Measurements from ENCODE around the gene TAS1R3. TPM values are rescaled to one million over a fixed set of nuclear protein-coding genes. Genes with fewer than 3 reads are reported as not detected.

TAS1R3 gene
- total RNA-seq, 1 donor from 2014 or later: 0.34 TPM

- peak overlapping the region; percentile 76 for H3K4me3 Mint-ChIP-seq
- no peak overlapping the region for H3K27ac Mint-ChIP-seq
- no peaks in the 10 kb centered on the region for H3K9me3 Mint-ChIP-seq
- no peaks in the 10 kb centered on the region for H3K27me3 Mint-ChIP-seq (ENCODE audit: insufficient read depth)
- H3K4me1 Mint-ChIP-seq (ENCODE audit: low read depth): peaks cover 20% of the 10 kb centered on the region
- no peak for DNase-seq (ENCODE audit: low spot score)
- intact Hi-C loops (cut with micrococcal nuclease): no loop called here
- peaks cover 3% of the 10 kb centered on the region for H3K36me3 Mint-ChIP-seq (ENCODE audit: low read depth)
Measured at GRCh38 chr1:1325288-1326074, 5.6 kb upstream of the TAS1R3 start.

- H3K27ac Mint-ChIP-seq: peak overlapping the region; percentile 29
- H3K4me1 Mint-ChIP-seq (ENCODE audit: low read depth): peaks cover 20% of the 10 kb centered on the region
- no peak for DNase-seq (ENCODE audit: low spot score)
- H3K36me3 Mint-ChIP-seq (ENCODE audit: low read depth): peaks cover 3% of the 10 kb centered on the region
- H3K4me3 Mint-ChIP-seq: peak overlapping the region; percentile 76
- no peaks in the 10 kb centered on the region for H3K9me3 Mint-ChIP-seq
- intact Hi-C loops (cut with micrococcal nuclease): no loop called here
- no peaks in the 10 kb centered on the region for H3K27me3 Mint-ChIP-seq (ENCODE audit: insufficient read depth)
Measured at GRCh38 chr1:1326075-1326605, 4.9 kb upstream of the TAS1R3 start.

GRCh38 chr1:1327291-1327690, 3.8 kb upstream of the TAS1R3 start:
- H3K9me3 Mint-ChIP-seq: no peaks in the 10 kb centered on the region
- peaks cover 3% of the 10 kb centered on the region for H3K36me3 Mint-ChIP-seq (ENCODE audit: low read depth)
- intact Hi-C loops (cut with micrococcal nuclease): no loop called here
- H3K27ac Mint-ChIP-seq: no peak overlapping the region
- H3K4me3 Mint-ChIP-seq: no peak overlapping the region
- H3K4me1 Mint-ChIP-seq (ENCODE audit: low read depth): peaks cover 16% of the 10 kb centered on the region
- H3K27me3 Mint-ChIP-seq (ENCODE audit: insufficient read depth): no peaks in the 10 kb centered on the region
- no peak for DNase-seq (ENCODE audit: low spot score)

GRCh38 chr1:1328254-1328653, 2.8 kb upstream of the TAS1R3 start:
- H3K36me3 Mint-ChIP-seq (ENCODE audit: low read depth): peaks cover 2% of the 10 kb centered on the region
- H3K4me3 Mint-ChIP-seq: no peak overlapping the region
- intact Hi-C loops (cut with micrococcal nuclease): no loop called here
- no peak overlapping the region for H3K27ac Mint-ChIP-seq
- no peaks in the 10 kb centered on the region for H3K27me3 Mint-ChIP-seq (ENCODE audit: insufficient read depth)
- peaks cover 16% of the 10 kb centered on the region for H3K4me1 Mint-ChIP-seq (ENCODE audit: low read depth)
- H3K9me3 Mint-ChIP-seq: no peaks in the 10 kb centered on the region
- no peak for DNase-seq (ENCODE audit: low spot score)

GRCh38 chr1:1329304-1330210, 1.5 kb upstream of the TAS1R3 start:
- intact Hi-C loops (cut with micrococcal nuclease): no loop called here
- no peak overlapping the region for H3K4me3 Mint-ChIP-seq
- no peaks in the 10 kb centered on the region for H3K36me3 Mint-ChIP-seq (ENCODE audit: low read depth)
- H3K4me1 Mint-ChIP-seq (ENCODE audit: low read depth): peaks cover 11% of the 10 kb centered on the region
- no peak for DNase-seq (ENCODE audit: low spot score)
- H3K27me3 Mint-ChIP-seq (ENCODE audit: insufficient read depth): no peaks in the 10 kb centered on the region
- H3K9me3 Mint-ChIP-seq: no peaks in the 10 kb centered on the region
- H3K27ac Mint-ChIP-seq: no peak overlapping the region

GRCh38 chr1:1330366-1331067, 563 bp upstream of the TAS1R3 start:
- H3K9me3 Mint-ChIP-seq: no peaks in the 10 kb centered on the region

GRCh38 chr1:1332031-1332755, 1.1 kb downstream of the TAS1R3 start:
- Mint-ChIP-seq H3K9me3 (no peaks in the 10 kb centered on the region), H3K4me3 (no peak overlapping the region), H3K27me3 (ENCODE audit: insufficient read depth) (no peaks in the 10 kb centered on the region), H3K4me1 (ENCODE audit: low read depth) (no peaks in the 10 kb centered on the region), H3K27ac (no peak overlapping the region), H3K36me3 (ENCODE audit: low read depth) (no peaks in the 10 kb centered on the region)
- intact Hi-C loops (cut with micrococcal nuclease): no loop called here
- no peak for DNase-seq (ENCODE audit: low spot score)

More at GRCh38 chr1:1330366-1331067, 563 bp upstream of the TAS1R3 start:
- intact Hi-C loops (cut with micrococcal nuclease): no loop called here
- no peak overlapping the region for H3K4me3 Mint-ChIP-seq
- no peaks in the 10 kb centered on the region for H3K27me3 Mint-ChIP-seq (ENCODE audit: insufficient read depth)
- peaks cover 11% of the 10 kb centered on the region for H3K4me1 Mint-ChIP-seq (ENCODE audit: low read depth)
- no peak for DNase-seq (ENCODE audit: low spot score)
- no peak overlapping the region for H3K27ac Mint-ChIP-seq
- no peaks in the 10 kb centered on the region for H3K36me3 Mint-ChIP-seq (ENCODE audit: low read depth)

GRCh38 chr1:1332774-1333480, 1.8 kb downstream of the TAS1R3 start:
- no peaks in the 10 kb centered on the region for H3K4me1 Mint-ChIP-seq (ENCODE audit: low read depth)
- intact Hi-C loops (cut with micrococcal nuclease): no loop called here
- no peak overlapping the region for H3K4me3 Mint-ChIP-seq
- H3K27ac Mint-ChIP-seq: no peak overlapping the region
- no peak for DNase-seq (ENCODE audit: low spot score)
- no peaks in the 10 kb centered on the region for H3K27me3 Mint-ChIP-seq (ENCODE audit: insufficient read depth)
- H3K36me3 Mint-ChIP-seq (ENCODE audit: low read depth): no peaks in the 10 kb centered on the region
- H3K9me3 Mint-ChIP-seq: no peaks in the 10 kb centered on the region

- H3K27ac Mint-ChIP-seq: no peak overlapping the region
- H3K36me3 Mint-ChIP-seq (ENCODE audit: low read depth): no peaks in the 10 kb centered on the region
- H3K4me1 Mint-ChIP-seq (ENCODE audit: low read depth): no peaks in the 10 kb centered on the region
- DNase-seq (ENCODE audit: low spot score): no peak
- H3K9me3 Mint-ChIP-seq: no peaks in the 10 kb centered on the region
- H3K27me3 Mint-ChIP-seq (ENCODE audit: insufficient read depth): no peaks in the 10 kb centered on the region
- intact Hi-C loops (cut with micrococcal nuclease): no loop called here
- no peak overlapping the region for H3K4me3 Mint-ChIP-seq
Measured at GRCh38 chr1:1333551-1334241, 2.6 kb downstream of the TAS1R3 start.

- no peak overlapping the region for H3K27ac Mint-ChIP-seq
- no peak for DNase-seq (ENCODE audit: low spot score)
- H3K27me3 Mint-ChIP-seq (ENCODE audit: insufficient read depth): no peaks in the 10 kb centered on the region
- no peaks in the 10 kb centered on the region for H3K4me1 Mint-ChIP-seq (ENCODE audit: low read depth)
- no peaks in the 10 kb centered on the region for H3K9me3 Mint-ChIP-seq
- no peak overlapping the region for H3K4me3 Mint-ChIP-seq
- intact Hi-C loops (cut with micrococcal nuclease): no loop called here
- no peaks in the 10 kb centered on the region for H3K36me3 Mint-ChIP-seq (ENCODE audit: low read depth)
Measured at GRCh38 chr1:1334835-1335234, 3.8 kb downstream of the TAS1R3 start.

- no peak overlapping the region for H3K27ac Mint-ChIP-seq
- intact Hi-C loops (cut with micrococcal nuclease): no loop called here
- no peaks in the 10 kb centered on the region for H3K4me1 Mint-ChIP-seq (ENCODE audit: low read depth)
- no peaks in the 10 kb centered on the region for H3K27me3 Mint-ChIP-seq (ENCODE audit: insufficient read depth)
- no peaks in the 10 kb centered on the region for H3K9me3 Mint-ChIP-seq
- no peak for DNase-seq (ENCODE audit: low spot score)
- H3K36me3 Mint-ChIP-seq (ENCODE audit: low read depth): no peaks in the 10 kb centered on the region
- no peak overlapping the region for H3K4me3 Mint-ChIP-seq
Measured at GRCh38 chr1:1335283-1335682, 4.2 kb downstream of the TAS1R3 start.

Measured in activated T-helper 1 cell treated with anti-CD3 and anti-CD28 coated beads, Interleukin-12 subunit alpha, Interleukin-12 subunit beta, Interleukin-2, Interleukin-4 antibody, amounts not matched to agents 30 ng/mL and 10 ng/mL and 1 ng/mL, durations not matched to agents 14 hours and 24 hours and 36 hours (primary cell).